Epithelial cell of proximal tubule (primary cell): Measurements from ENCODE around the gene LDLRAD3. TPM values are rescaled to one million over a fixed set of nuclear protein-coding genes. Genes with fewer than 3 reads are reported as not detected.

ENCODE experiments used
- DNase-seq: peaks from one replicate; pipeline ENCODE4 v3.0.0-alpha.2; 2011; ENCODE audit warnings: low read depth
- H3K4me3 ChIP-seq: 2 replicates; pipeline ENCODE4 v1.5.1; 2011; ENCODE audit warnings: low read depth, mild to moderate bottlenecking, low read length
- total RNA-seq: library from RNA; depleted of rRNA; stranded (reverse); fragments of >200 nt; gene quantifications from 2 replicates; pipeline ENCODE4 v1.2.3, GENCODE V29; 2015
- TF ChIP-seq, protein P1 (sequence below): conservative IDR thresholded peaks from 2 replicates; pipeline ENCODE4 v1.5.1; 2012; ENCODE audit warnings: low read depth, mild to moderate bottlenecking, low read length

The LDLRAD3 gene
- total RNA-seq, 1 donor from 2014 or later = 8.2 TPM

- H3K4me3 ChIP-seq = no peak overlapping the region
- no peak for DNase-seq
- TF ChIP-seq, protein P1, sequence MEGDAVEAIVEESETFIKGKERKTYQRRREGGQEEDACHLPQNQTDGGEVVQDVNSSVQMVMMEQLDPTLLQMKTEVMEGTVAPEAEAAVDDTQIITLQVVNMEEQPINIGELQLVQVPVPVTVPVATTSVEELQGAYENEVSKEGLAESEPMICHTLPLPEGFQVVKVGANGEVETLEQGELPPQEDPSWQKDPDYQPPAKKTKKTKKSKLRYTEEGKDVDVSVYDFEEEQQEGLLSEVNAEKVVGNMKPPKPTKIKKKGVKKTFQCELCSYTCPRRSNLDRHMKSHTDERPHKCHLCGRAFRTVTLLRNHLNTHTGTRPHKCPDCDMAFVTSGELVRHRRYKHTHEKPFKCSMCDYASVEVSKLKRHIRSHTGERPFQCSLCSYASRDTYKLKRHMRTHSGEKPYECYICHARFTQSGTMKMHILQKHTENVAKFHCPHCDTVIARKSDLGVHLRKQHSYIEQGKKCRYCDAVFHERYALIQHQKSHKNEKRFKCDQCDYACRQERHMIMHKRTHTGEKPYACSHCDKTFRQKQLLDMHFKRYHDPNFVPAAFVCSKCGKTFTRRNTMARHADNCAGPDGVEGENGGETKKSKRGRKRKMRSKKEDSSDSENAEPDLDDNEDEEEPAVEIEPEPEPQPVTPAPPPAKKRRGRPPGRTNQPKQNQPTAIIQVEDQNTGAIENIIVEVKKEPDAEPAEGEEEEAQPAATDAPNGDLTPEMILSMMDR = no peak
Observed at GRCh38 chr11:35974882-35975589, 31.2 kb downstream of the LDLRAD3 start.

GRCh38 chr11:35976434-35976833 is 32.6 kb downstream of the LDLRAD3 start:
- TF ChIP-seq, protein P1 = no peak
- no peak for DNase-seq
- H3K4me3 ChIP-seq = no peak overlapping the region

DNA sequence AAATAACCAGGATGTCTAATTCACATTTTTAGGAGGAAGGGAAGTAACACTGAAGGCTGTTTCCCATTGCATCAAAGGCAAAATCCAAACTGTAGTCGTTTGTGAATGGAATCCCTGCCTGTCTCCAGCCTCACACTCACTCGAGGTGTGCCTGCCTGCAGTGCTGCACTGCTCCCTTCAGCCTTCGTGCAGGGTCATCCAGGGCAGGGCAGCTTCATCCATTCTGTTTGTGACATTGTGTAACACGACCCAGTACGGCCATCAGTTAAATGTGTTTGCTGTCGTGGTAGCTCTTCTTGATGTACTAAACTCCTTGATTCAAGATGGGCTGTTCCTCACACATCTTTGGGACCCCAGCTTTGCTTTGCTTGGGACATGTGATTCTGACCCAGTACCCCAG is 34.3 kb downstream of the LDLRAD3 start:
- no peak overlapping the region for H3K4me3 ChIP-seq
- TF ChIP-seq, protein P1 = no peak
- DNase-seq = no peak

- TF ChIP-seq, protein P1 = no peak
- no peak for DNase-seq
- no peak overlapping the region for H3K4me3 ChIP-seq
Observed at GRCh38 chr11:35978891-35979290, 35.0 kb downstream of the LDLRAD3 start.

GRCh38 chr11:35980686-35981390 is 37.0 kb downstream of the LDLRAD3 start:
- no peak for DNase-seq
- TF ChIP-seq, protein P1 = no peak
- no peak overlapping the region for H3K4me3 ChIP-seq

GRCh38 chr11:35981581-35981980 is 37.7 kb downstream of the LDLRAD3 start:
- DNase-seq = no peak
- no peak overlapping the region for H3K4me3 ChIP-seq
- TF ChIP-seq, protein P1 = no peak
